Measurements from ENCODE around the gene RPL10. TPM values are rescaled to one million over a fixed set of nuclear protein-coding genes. Genes with fewer than 3 reads are reported as not detected.
A peak's percentile ranks its signal among the peaks of the same experiment; 100 is the strongest.

The RPL10 gene
- total RNA-seq, 2 experiments from 2014 or later = 5,036 to 5,204 TPM

GRCh38 chrX:154444755-154445246 is 46.6 kb downstream of the RPL10 start:
- Mint-ChIP-seq H3K4me3 (peak overlapping the region; percentile 51), H3K4me1 (ENCODE audit: low read depth) (peaks cover 8% of the 10 kb centered on the region), H3K9me3 (no peaks in the 10 kb centered on the region), H3K27ac (peak overlapping the region; percentile 58), H3K27me3 (no peaks in the 10 kb centered on the region), H3K36me3 (ENCODE audit: low read depth) (peaks cover 27% of the 10 kb centered on the region)
- Histone ChIP-seq H3K36me3 (ENCODE audit: insufficient read depth, low read length) (peaks cover 37% of the 10 kb centered on the region), H3K4me1 (ENCODE audit: insufficient read depth, low read length) (peaks cover 59% of the 10 kb centered on the region), H3K27me3 (ENCODE audit: control insufficient read depth in 1 of 2, insufficient read depth in 2 of 2, low read length in 2 of 2) (no peaks in the 10 kb centered on the region), H3K27ac (ENCODE audit: low read depth in 1 of 2, low read length in 2 of 2) (no peak overlapping the region), H3K9me3 (ENCODE audit: control insufficient read depth in 1 of 2, insufficient read depth in 1 of 2, low read length in 2 of 2) (no peaks in the 10 kb centered on the region), H3K4me3 (ENCODE audit: low read length) (peak overlapping the region; percentile 52)
- intact Hi-C loops (cut with DNase I, micrococcal nuclease) = no loop called here
- ChIA-PET CTCF (no interaction called here), POLR2A (interaction anchor here (1.4 to 1.9 kb wide), 2 partner anchors 35 to 46 kb away, joined by 3 to 6 read pairs; partner anchors contain the start of gene RPL10)
- DNase-seq (no peak), ATAC-seq (ENCODE audit: poor library complexity) (no peak)
- TF ChIP-seq, protein P1, sequence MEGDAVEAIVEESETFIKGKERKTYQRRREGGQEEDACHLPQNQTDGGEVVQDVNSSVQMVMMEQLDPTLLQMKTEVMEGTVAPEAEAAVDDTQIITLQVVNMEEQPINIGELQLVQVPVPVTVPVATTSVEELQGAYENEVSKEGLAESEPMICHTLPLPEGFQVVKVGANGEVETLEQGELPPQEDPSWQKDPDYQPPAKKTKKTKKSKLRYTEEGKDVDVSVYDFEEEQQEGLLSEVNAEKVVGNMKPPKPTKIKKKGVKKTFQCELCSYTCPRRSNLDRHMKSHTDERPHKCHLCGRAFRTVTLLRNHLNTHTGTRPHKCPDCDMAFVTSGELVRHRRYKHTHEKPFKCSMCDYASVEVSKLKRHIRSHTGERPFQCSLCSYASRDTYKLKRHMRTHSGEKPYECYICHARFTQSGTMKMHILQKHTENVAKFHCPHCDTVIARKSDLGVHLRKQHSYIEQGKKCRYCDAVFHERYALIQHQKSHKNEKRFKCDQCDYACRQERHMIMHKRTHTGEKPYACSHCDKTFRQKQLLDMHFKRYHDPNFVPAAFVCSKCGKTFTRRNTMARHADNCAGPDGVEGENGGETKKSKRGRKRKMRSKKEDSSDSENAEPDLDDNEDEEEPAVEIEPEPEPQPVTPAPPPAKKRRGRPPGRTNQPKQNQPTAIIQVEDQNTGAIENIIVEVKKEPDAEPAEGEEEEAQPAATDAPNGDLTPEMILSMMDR (IDR thresholded peaks at IDR 0.05) = no peak

DNA sequence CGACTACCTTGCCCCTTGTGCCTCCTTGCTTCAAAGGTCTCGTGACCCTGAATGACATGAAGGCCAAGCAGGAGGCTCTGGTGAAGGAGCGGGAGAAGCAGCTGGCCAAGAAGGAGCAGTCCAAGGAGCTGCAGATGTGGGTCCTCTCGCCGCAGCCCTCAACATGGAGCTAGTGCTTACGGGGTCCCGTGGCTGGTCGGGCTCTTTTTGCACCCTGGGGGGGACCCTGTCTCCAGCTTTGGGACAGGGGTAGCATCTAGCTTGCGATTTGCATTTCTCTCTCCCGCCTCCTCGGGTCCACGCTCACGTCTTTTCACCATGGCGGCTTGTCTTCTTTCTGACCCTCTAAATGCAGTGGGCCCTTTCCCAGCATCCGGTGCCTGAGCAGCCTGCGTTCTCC is 47.6 kb downstream of the RPL10 start:
- Histone ChIP-seq H3K9me3 (ENCODE audit: control insufficient read depth in 1 of 2, insufficient read depth in 1 of 2, low read length in 2 of 2) (no peaks in the 10 kb centered on the region), H3K4me3 (ENCODE audit: low read length) (no peak overlapping the region), H3K36me3 (ENCODE audit: insufficient read depth, low read length) (peaks cover 46% of the 10 kb centered on the region), H3K4me1 (ENCODE audit: insufficient read depth, low read length) (peaks cover 52% of the 10 kb centered on the region), H3K27ac (ENCODE audit: low read depth in 1 of 2, low read length in 2 of 2) (no peak overlapping the region), H3K27me3 (ENCODE audit: control insufficient read depth in 1 of 2, insufficient read depth in 2 of 2, low read length in 2 of 2) (no peaks in the 10 kb centered on the region)
- intact Hi-C loops (cut with DNase I, micrococcal nuclease) = no loop called here
- Mint-ChIP-seq H3K27ac (peak overlapping the region; percentile 36), H3K4me3 (peak overlapping the region; percentile 56), H3K27me3 (no peaks in the 10 kb centered on the region), H3K36me3 (ENCODE audit: low read depth) (peaks cover 30% of the 10 kb centered on the region), H3K4me1 (ENCODE audit: low read depth) (peaks cover 8% of the 10 kb centered on the region), H3K9me3 (no peaks in the 10 kb centered on the region)
- no peak for DNase-seq
- TF ChIP-seq, protein P1 (IDR thresholded peaks at IDR 0.05) = no peak
- ChIA-PET POLR2A (interaction anchor here (1.1 kb wide), 1 partner anchor 14 kb away, joined by 3 read pairs; no protein-coding TSS in a partner anchor), CTCF (no interaction called here)
- no peak for ATAC-seq (ENCODE audit: poor library complexity)

- TF ChIP-seq, protein P1 (IDR thresholded peaks at IDR 0.05) = no peak
- Mint-ChIP-seq H3K4me3 (no peak overlapping the region), H3K4me1 (ENCODE audit: low read depth) (peaks cover 7% of the 10 kb centered on the region), H3K27ac (peak overlapping the region; percentile 36), H3K27me3 (no peaks in the 10 kb centered on the region), H3K9me3 (no peaks in the 10 kb centered on the region), H3K36me3 (ENCODE audit: low read depth) (peaks cover 28% of the 10 kb centered on the region)
- Histone ChIP-seq H3K4me3 (ENCODE audit: low read length) (no peak overlapping the region), H3K27ac (ENCODE audit: low read depth in 1 of 2, low read length in 2 of 2) (no peak overlapping the region), H3K9me3 (ENCODE audit: control insufficient read depth in 1 of 2, insufficient read depth in 1 of 2, low read length in 2 of 2) (no peaks in the 10 kb centered on the region), H3K4me1 (ENCODE audit: insufficient read depth, low read length) (peaks cover 47% of the 10 kb centered on the region), H3K36me3 (ENCODE audit: insufficient read depth, low read length) (peaks cover 46% of the 10 kb centered on the region), H3K27me3 (ENCODE audit: control insufficient read depth in 1 of 2, insufficient read depth in 2 of 2, low read length in 2 of 2) (no peaks in the 10 kb centered on the region)
- CTCF ChIA-PET = no interaction called here
- POLR2A ChIA-PET = interaction anchor here (1.1 kb wide), 1 partner anchor 13 kb away, joined by 3 read pairs; no protein-coding TSS in a partner anchor
- intact Hi-C loops (cut with DNase I, micrococcal nuclease) = no loop called here
- ATAC-seq (ENCODE audit: poor library complexity) (no peak), DNase-seq (no peak)
These were observed 48.3 kb downstream of the RPL10 start for GRCh38 chrX:154446430-154446829.
